Stomach smooth muscle (tissue), 2 donors: ENCODE data around the gene MCTP1.
"Not testable (repeated sequence)": the region's sequence is repeated elsewhere in the genome, so short reads cannot be mapped to it uniquely, and the experiment has no call there.

Experiments used
- H3K27ac ChIP-seq: one replicate; pipeline ENCODE4 v1.7.0; 2013; ENCODE audit warnings: mild to moderate bottlenecking, low read length, inconsistent platforms
- H3K27me3 ChIP-seq, 2 donors: one replicate each; pipeline ENCODE4 v1.7.0; 2013; ENCODE audit warnings: low read length in 2 of 2; ENCODE audit not compliant: insufficient read depth in 2 of 2, control insufficient read depth in 1 of 2
- H3K36me3 ChIP-seq, 2 donors: one replicate each; pipeline ENCODE4 v1.7.0; 2013; ENCODE audit warnings: low read length in 2 of 2; ENCODE audit not compliant: control insufficient read depth in 2 of 2, insufficient read depth in 2 of 2
- H3K4me1 ChIP-seq: one replicate; pipeline ENCODE4 v1.7.0; 2013; ENCODE audit warnings: low read length; ENCODE audit not compliant: control insufficient read depth, insufficient read depth
- H3K4me3 ChIP-seq, 2 donors: one replicate each; pipeline ENCODE4 v1.7.0; 2013; ENCODE audit warnings: low read length in 2 of 2
- H3K9ac ChIP-seq, 2 donors: one replicate each; pipeline ENCODE4 v1.7.0; 2013; ENCODE audit warnings: low read length in 2 of 2, mild to moderate bottlenecking in 1 of 2
- H3K9me3 ChIP-seq, 2 donors: one replicate each; pipeline ENCODE4 v1.7.0; 2013; ENCODE audit warnings: low read length in 2 of 2; ENCODE audit not compliant: control insufficient read depth in 2 of 2
- donor health status: healthy.
- donor health status: Pancreatic carcinoma.

Gene MCTP1

DNA sequence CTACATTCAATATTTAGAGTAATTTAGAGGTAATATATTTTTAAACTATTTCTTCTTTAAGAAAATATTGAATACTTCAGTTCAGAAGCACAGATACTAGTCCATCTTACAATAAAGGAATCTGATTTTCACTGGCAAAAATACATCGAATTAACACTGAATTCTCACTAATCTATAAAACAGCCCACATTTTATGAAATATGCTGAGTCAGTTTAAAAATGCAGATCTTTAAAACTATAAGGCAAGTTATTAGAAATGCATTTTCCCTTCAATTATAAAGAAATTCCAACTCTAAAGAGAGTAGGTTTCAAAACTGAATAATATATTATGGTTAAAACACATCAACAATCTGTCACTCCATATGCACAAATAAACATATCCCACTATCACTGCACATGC is 433.9 kb downstream of the MCTP1 start:
- Histone ChIP-seq H3K27ac (no peak overlapping the region), H3K9ac (no peak overlapping the region), H3K9me3 (no peaks in the 10 kb centered on the region), H3K36me3 (no peaks in the 10 kb centered on the region), H3K4me1 (no peaks in the 10 kb centered on the region), H3K4me3 (no peak overlapping the region), H3K27me3 (no peaks in the 10 kb centered on the region)

DNA sequence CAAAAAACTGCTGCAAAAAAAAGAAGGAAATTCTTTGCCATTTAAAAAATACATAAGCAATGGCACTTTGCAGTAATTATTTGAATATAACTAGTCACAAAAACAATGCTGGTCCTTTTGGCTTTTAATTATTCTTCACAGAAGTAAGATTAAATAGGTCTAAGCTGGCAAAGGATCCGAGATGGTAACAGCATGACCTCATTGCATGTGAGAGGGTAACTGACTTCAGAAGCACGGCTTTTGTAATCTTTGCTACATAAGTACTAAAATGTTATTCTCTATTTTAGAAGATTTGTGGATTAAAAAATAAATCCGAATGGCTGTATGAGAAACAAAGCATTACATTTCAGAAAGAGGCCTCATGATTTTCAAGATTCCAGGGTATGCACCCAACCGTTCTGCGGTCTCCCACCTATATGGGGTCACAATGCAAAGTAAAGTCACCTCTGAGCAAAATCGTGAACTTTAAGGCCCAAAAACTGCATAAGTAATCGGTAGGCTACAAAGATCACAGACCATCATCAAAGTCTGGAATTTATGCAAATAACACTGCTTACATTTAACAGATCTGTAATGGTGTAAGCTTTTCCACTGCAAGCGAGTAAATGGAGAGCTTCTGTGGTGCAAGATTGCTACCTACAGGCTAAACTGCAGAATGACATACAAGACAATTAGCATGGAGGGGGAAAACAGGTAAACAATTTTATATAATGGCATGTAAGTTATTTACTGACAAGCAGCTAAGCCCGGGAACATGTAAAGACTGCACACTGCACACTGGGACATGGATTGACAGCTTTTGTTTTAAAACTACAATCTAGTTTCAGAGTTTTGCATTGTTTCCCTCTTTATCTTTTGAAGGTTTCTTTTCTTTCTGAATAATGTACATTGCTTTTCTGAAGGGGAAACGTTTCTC is 434.8 kb downstream of the MCTP1 start:
- Histone ChIP-seq H3K9me3 (no peaks in the 10 kb centered on the region), H3K27ac (no peak overlapping the region), H3K36me3 (no peaks in the 10 kb centered on the region), H3K4me3 (no peak overlapping the region), H3K9ac (no peak overlapping the region), H3K4me1 (no peaks in the 10 kb centered on the region), H3K27me3 (no peaks in the 10 kb centered on the region)

DNA sequence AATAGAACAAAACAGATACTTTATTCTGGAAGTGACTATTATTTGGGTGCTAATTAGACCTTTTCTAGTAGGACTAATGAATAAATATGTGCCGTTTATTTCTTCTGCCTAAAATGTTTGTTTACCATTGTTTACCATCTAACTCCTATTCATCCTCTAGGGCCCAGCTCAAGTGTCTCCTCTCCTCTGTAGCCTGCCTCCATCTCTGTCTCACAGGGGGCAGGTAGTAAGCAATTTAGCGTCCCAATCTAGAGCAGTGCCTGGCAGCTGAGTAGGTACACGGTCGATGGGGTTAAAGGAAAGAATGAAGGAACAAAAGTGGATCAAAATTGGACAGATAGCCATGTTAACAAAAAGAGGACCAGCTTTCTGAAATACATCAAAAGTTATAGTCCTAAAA is 435.6 kb downstream of the MCTP1 start:
- no peak overlapping the region for H3K27ac ChIP-seq
- no peaks in the 10 kb centered on the region for H3K4me1 ChIP-seq
- no peaks in the 10 kb centered on the region for H3K9me3 ChIP-seq
- no peaks in the 10 kb centered on the region for H3K27me3 ChIP-seq
- no peak overlapping the region for H3K4me3 ChIP-seq
- no peaks in the 10 kb centered on the region for H3K36me3 ChIP-seq
- H3K9ac ChIP-seq, result no peak overlapping the region

DNA sequence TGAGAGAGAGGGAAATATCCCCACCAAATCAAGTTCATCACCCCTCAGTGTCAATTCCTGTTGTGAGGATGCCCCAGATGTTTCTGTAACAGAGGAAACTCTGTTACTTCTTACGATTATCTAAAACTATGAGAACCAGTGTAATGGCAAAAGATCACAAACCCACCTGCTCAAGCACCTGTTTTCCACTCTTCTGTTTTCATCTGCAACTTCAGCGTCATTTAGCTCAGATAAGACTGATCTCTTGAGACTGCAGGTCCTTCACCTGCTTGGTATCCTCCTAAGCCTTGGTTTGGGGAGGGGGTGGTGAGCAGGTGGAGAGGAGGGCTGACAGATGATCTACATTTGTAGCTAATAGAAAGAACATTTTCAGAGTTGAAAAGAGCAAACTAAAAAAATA is 437.2 kb downstream of the MCTP1 start:
- H3K27ac ChIP-seq, result no peak overlapping the region
- H3K4me1 ChIP-seq, result no peaks in the 10 kb centered on the region
- no peaks in the 10 kb centered on the region for H3K9me3 ChIP-seq
- H3K27me3 ChIP-seq, result no peaks in the 10 kb centered on the region
- H3K9ac ChIP-seq, result no peak overlapping the region
- H3K4me3 ChIP-seq, result no peak overlapping the region
- H3K36me3 ChIP-seq, result no peaks in the 10 kb centered on the region

DNA sequence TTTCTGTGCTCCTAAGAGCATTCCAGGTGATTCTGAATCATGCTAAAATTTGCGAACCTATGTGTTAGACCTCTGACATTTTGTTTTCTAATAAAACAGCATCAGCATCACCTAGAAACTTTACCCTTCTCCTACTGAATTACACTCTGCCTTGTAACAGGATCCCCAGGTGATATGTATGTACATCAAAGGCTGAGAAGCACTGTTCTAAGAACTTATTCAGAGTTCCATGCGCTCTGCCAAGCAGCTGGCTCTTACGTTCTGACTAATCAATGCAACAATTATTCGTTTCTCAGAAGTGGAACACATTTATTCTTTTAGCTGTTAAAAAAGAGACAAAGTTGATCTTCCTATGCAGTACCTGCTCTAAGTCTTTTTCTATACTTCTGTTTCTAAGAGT is 437.9 kb downstream of the MCTP1 start:
- Histone ChIP-seq H3K27ac (no peak overlapping the region), H3K4me1 (no peaks in the 10 kb centered on the region), H3K9me3 (no peaks in the 10 kb centered on the region), H3K27me3 (no peaks in the 10 kb centered on the region), H3K4me3 (no peak overlapping the region), H3K9ac (no peak overlapping the region), H3K36me3 (no peaks in the 10 kb centered on the region)

DNA sequence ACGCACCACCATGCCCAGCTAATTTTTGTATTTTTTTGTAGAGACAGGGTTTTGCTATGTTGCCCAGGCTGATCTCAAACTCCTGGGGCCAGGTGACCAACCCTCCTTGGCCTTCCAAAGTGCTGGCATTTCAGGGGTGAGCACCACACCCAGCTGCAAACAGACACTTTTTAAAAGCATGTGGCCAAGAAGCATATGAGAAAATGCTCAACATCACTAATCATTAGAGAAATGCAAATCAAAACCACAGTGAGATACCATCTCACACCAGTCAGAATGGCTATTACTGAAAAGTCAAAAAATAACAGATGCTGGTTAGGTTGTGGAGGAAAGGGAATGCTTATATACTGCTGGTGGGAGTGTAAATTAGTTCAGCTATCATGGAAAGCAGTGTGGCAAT is 439.2 kb downstream of the MCTP1 start:
- not testable (repeated sequence) for H3K9me3 ChIP-seq, H3K4me3 ChIP-seq, H3K27me3 ChIP-seq, H3K4me1 ChIP-seq, H3K36me3 ChIP-seq, H3K27ac ChIP-seq, H3K9ac ChIP-seq

DNA sequence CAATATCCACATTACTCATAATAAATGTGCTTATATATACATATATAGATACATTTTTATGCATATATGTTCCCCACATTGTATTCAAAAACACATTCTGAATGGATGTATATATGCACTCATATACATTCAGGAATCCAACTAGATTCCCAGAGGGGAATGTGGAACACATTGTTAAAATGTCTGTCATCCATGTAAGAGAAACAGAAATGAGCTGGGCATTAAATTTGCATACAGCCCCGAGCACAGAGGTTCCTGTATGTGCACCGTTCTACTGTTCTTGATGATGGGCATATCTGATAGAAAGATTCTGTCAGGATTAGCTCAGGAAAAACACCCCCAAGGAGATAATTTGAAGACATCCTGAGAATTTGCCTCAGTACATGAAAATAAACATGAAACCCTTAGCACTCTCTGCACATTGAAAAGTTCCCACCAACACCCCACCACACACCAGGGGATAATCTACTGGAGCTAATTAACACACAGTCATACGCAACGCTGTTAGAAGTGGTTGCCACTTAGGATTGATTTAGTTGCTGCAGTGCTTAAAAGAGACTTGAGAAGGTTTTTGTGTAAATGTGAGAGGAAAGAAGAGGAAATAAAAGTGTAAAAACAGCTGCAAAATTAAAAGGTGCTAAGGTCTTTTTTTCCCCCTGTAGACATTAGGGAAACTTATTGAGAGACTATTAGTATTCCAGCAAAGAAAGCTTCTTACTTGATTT is 443.1 kb downstream of the MCTP1 start:
- H3K4me1 ChIP-seq, result no peaks in the 10 kb centered on the region
- H3K27ac ChIP-seq, result no peak overlapping the region
- H3K27me3 ChIP-seq, result no peaks in the 10 kb centered on the region
- no peak overlapping the region for H3K9ac ChIP-seq
- no peak overlapping the region for H3K4me3 ChIP-seq
- no peaks in the 10 kb centered on the region for H3K9me3 ChIP-seq
- no peaks in the 10 kb centered on the region for H3K36me3 ChIP-seq

DNA sequence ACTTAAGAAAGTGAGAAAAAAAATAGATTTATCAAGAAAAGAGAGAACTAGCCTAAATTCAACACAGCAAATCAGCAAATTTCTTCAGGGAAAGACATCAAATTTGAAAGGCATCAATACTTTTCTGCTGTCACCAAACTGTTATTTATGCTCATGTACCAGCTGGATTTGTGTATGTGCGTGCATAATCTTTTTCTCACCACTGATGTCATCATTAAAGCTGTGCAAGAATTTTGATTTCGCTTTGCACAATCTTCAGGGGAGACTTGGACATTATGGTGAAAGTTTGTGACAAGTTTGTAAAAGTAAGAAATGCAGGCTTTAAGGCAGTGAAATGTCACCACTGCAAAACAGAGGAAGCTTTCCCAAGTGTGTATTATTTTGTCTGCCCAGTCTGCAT is 451.0 kb downstream of the MCTP1 start:
- no peaks in the 10 kb centered on the region for H3K36me3 ChIP-seq
- no peak overlapping the region for H3K9ac ChIP-seq
- no peak overlapping the region for H3K27ac ChIP-seq
- H3K27me3 ChIP-seq, result no peaks in the 10 kb centered on the region
- H3K4me1 ChIP-seq, result no peaks in the 10 kb centered on the region
- H3K9me3 ChIP-seq, result no peaks in the 10 kb centered on the region
- no peak overlapping the region for H3K4me3 ChIP-seq

DNA sequence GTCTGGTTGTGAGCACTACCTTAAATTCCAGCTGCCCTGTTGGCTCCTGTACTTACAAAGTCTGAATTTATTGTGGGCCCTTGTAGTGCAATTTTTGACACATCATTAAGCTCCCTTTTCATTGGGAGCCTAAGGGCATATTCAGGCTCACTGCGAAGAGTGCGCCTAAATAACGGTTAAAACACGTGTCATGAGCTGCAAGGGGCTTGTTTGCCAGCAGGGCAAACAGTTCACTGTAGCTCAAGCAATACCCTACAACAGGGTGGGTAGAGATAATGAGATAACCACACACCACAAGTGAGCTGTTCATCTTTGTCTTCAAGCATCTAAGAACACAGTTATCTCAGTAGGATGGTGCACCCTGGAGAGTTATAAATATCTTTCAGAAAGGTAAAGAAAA is 452.2 kb downstream of the MCTP1 start:
- H3K4me1 ChIP-seq, result no peaks in the 10 kb centered on the region
- H3K9me3 ChIP-seq, result no peaks in the 10 kb centered on the region
- no peak overlapping the region for H3K9ac ChIP-seq
- H3K27ac ChIP-seq, result no peak overlapping the region
- H3K4me3 ChIP-seq, result no peak overlapping the region
- no peaks in the 10 kb centered on the region for H3K36me3 ChIP-seq
- H3K27me3 ChIP-seq, result no peaks in the 10 kb centered on the region

DNA sequence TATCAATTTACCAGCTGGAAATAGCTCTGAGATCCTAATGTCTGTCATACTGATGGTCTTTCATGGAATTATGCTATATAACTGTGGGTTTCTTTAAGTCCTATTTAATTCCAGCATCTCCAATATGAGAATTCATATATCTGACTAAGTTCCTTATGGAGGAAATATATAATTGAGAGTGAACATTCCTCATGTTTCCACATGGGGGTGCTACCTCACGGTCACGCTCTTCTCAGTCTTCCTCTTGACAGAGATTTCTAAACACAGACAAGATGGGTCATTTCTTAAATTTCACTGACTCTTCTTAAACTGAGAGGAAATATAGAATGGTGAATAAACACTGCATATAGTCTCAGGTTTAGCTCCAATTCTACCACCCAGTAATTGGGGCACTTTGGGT is 454.4 kb downstream of the MCTP1 start:
- H3K36me3 ChIP-seq, result no peaks in the 10 kb centered on the region
- H3K9ac ChIP-seq, result no peak overlapping the region
- no peak overlapping the region for H3K27ac ChIP-seq
- H3K4me1 ChIP-seq, result no peaks in the 10 kb centered on the region
- H3K27me3 ChIP-seq, result no peaks in the 10 kb centered on the region
- H3K9me3 ChIP-seq, result no peaks in the 10 kb centered on the region
- no peak overlapping the region for H3K4me3 ChIP-seq

DNA sequence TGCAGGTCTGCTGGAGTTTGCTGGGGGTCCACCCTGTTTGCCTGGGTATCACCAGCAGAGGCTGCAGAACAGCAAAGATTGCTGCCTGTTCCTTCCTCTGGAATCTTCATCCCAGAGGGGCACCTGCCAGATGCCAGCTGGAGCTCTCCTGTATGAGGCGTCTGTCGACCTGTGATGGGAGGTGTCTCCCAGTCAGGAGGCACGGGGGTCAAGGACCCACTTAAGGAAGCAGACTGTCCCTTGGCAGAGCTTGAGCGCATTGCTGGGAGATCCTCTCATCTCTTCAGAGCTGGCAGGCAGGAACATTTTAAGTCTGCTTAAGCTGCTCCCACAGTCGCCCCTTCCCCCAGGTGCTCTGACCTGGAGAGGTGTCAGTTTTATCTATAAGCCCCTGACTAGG is 456.7 kb downstream of the MCTP1 start:
- not testable (repeated sequence) for H3K4me1 ChIP-seq, H3K9me3 ChIP-seq, H3K27me3 ChIP-seq, H3K9ac ChIP-seq, H3K36me3 ChIP-seq, H3K27ac ChIP-seq, H3K4me3 ChIP-seq
